Measurements from ENCODE around the gene TBC1D9. TPM values are rescaled to one million over a fixed set of nuclear protein-coding genes. Genes with fewer than 3 reads are reported as not detected.

Gene TBC1D9
- polyA plus RNA-seq, 1 of the 3 experiments (the other 2 are of a cell fraction): 13.5 TPM

GRCh38 chr4:140693562-140693961 lies 62.6 kb downstream of the TBC1D9 start:
- Histone ChIP-seq H3K4me1 (ENCODE audit: control insufficient read depth in 1 of 2, insufficient read depth in 2 of 2, low read depth in 1 of 2, low read length in 1 of 2) (peaks cover 6 to 15% of the 10 kb centered on the region in 2 experiments; a peak in 3 of 4 replicates), H3K27me3 (ENCODE audit: insufficient read depth) (no peaks in the 10 kb centered on the region), H3K9ac (no peak overlapping the region), H3K27ac (ENCODE audit: low read depth in 2 of 2, low read length in 1 of 2) (no peak overlapping the region), H3K4me2 (no peak overlapping the region), H3K9me2 (no peaks in the 10 kb centered on the region), H2AFZ (ENCODE audit: low read depth) (no peak overlapping the region), H3K36me3 (replicated peaks in 1 of 2; ENCODE audit: control insufficient read depth in 1 of 2, insufficient read depth in 2 of 2, low read length in 1 of 2) (peaks cover 7 to 8% of the 10 kb centered on the region in 2 experiments), H4K20me1 (ENCODE audit: insufficient read depth) (no peaks in the 10 kb centered on the region), H3K4me3 (ENCODE audit: low read depth in 2 of 2, low read length in 1 of 2) (no peak overlapping the region), H3F3A (replicated peaks; ENCODE audit: insufficient read depth) (no peaks in the 10 kb centered on the region), H3K79me2 (ENCODE audit: insufficient read depth) (no peaks in the 10 kb centered on the region; the same call in 1 of the 2 replicates), H3K9me3 (no peaks in the 10 kb centered on the region)
- POLR2A ChIA-PET: no interaction called here
- TF ChIP-seq SIN3A (IDR thresholded peaks at IDR 0.05; ENCODE audit: borderline replicate concordance, low read depth, low read length) (no peak), SMC3 (IDR thresholded peaks at IDR 0.05; ENCODE audit: low read depth, low read length) (no peak), USF1 (IDR thresholded peaks at IDR 0.05; ENCODE audit: borderline replicate concordance, low read depth) (no peak), POLR2AphosphoS5 (IDR thresholded peaks at IDR 0.05; ENCODE audit: low read depth, low read length) (no peak), TAF1 (IDR thresholded peaks at IDR 0.05; ENCODE audit: borderline replicate concordance, low read depth, low read length) (no peak), GABPA (IDR thresholded peaks at IDR 0.05; ENCODE audit: low read depth) (no peak), ELF1 (IDR thresholded peaks at IDR 0.05) (no peak), RFX5 (IDR thresholded peaks at IDR 0.05; ENCODE audit: low read length) (no peak), MXI1 (IDR thresholded peaks at IDR 0.05; ENCODE audit: low read depth, low read length) (no peak), FOXJ3 (CRISPR knock-in tag; IDR thresholded peaks at IDR 0.05) (no peak), RCOR1 (IDR thresholded peaks at IDR 0.05; ENCODE audit: low read length) (no peak), RXRA (IDR thresholded peaks at IDR 0.05; ENCODE audit: borderline replicate concordance, low read depth) (no peak), REST (IDR thresholded peaks at IDR 0.05; ENCODE audit: low read depth, low read length) (no peak), TEAD4 (IDR thresholded peaks at IDR 0.05; ENCODE audit: borderline replicate concordance, insufficient read depth) (no peak), NRF1 (IDR thresholded peaks at IDR 0.05; ENCODE audit: low read depth, low read length) (no peak), MAX (IDR thresholded peaks at IDR 0.05; ENCODE audit: low read depth) (no peak), NFIC (IDR thresholded peaks at IDR 0.05; ENCODE audit: borderline replicate concordance) (no peak), EZH2phosphoT487 (IDR thresholded peaks at IDR 0.05; ENCODE audit: borderline replicate concordance, low read depth) (no peak), PBX3 (IDR thresholded peaks at IDR 0.05) (no peak)
- CTCF ChIA-PET: no interaction called here
- DNase-seq: no peak
- WGBS (ENCODE audit: low lambda C conversion rate): 100% methylated on average over 1 of the region's 1 CpG

Data from SK-N-SH (cell line).